Caco-2 (cell line): Measurements from ENCODE around the gene SORL1. TPM values are rescaled to one million over a fixed set of nuclear protein-coding genes. Genes with fewer than 3 reads are reported as not detected.

Experiments
- BruUV-seq: library from RNA; stranded (reverse); fragments of 400-500 nt; replicated peaks from 2 replicates; lab custom pipeline; 2021; lab: Mats Ljungman, UMichigan
- CTCF ChIA-PET: fragments of 300-600 bp; sonication (Branson Sonifier 250); formaldehyde crosslinking; loops from one replicate; lab custom pipeline; 2022; ENCODE audit warnings: antibody characterized with exemption; lab: Charles Lee
- POLR2A ChIA-PET: fragments of 300-600 bp; sonication (Branson Sonifier 250); formaldehyde crosslinking; loops from one replicate; lab custom pipeline; 2022; ENCODE audit warnings: antibody characterized with exemption; lab: Charles Lee
- DNase-seq, 2 experiments: peaks; one replicate each; pipeline versions ENCODE4 v3.0.0 to v3.0.0-alpha.2; 2020 to 2022
- H3K27me3 ChIP-seq: replicated peaks from 2 replicates; pipeline ENCODE4 v1.6.0; 2011; ENCODE audit warnings: low read length; ENCODE audit not compliant: control insufficient read depth, insufficient read depth
- H3K36me3 ChIP-seq: 2 replicates; pipeline ENCODE4 v1.5.1; 2011; ENCODE audit warnings: low read length; ENCODE audit not compliant: control insufficient read depth, insufficient read depth
- H3K4me1 ChIP-seq: fragments of 250-450 bp; sonication (Bioruptor Pico); 2 replicates; pipeline ENCODE4 v1.5.1; 2020; ENCODE audit warnings: mild to moderate bottlenecking
- H3K4me3 ChIP-seq: 2 replicates; pipeline ENCODE4 v1.5.1; 2011; ENCODE audit warnings: low read depth, mild to moderate bottlenecking, control low read depth, low read length
- H3K9me3 ChIP-seq: fragments of 250-450 bp; sonication (Bioruptor Pico); 2 replicates; pipeline ENCODE4 v1.5.1; 2020; ENCODE audit warnings: mild to moderate bottlenecking, moderate library complexity
- H3K27ac Mint-ChIP-seq: one replicate; pipeline ENCODE4 v1.8.0; 2022; ENCODE audit warnings: mixed read lengths; ENCODE audit not compliant: unreplicated experiment
- H3K27me3 Mint-ChIP-seq: one replicate; pipeline ENCODE4 v1.8.0; 2022; ENCODE audit warnings: mixed read lengths; ENCODE audit not compliant: insufficient read depth, unreplicated experiment
- H3K36me3 Mint-ChIP-seq: one replicate; pipeline ENCODE4 v1.8.0; 2022; ENCODE audit warnings: mild to moderate bottlenecking, mixed read lengths; ENCODE audit not compliant: insufficient read depth, unreplicated experiment
- H3K4me1 Mint-ChIP-seq: one replicate; pipeline ENCODE4 v1.8.0; 2022; ENCODE audit warnings: low read depth, mixed read lengths; ENCODE audit not compliant: unreplicated experiment
- H3K4me3 Mint-ChIP-seq: one replicate; pipeline ENCODE4 v1.8.0; 2022; ENCODE audit warnings: mild to moderate bottlenecking, moderate library complexity, mixed read lengths; ENCODE audit not compliant: unreplicated experiment
- H3K9me3 Mint-ChIP-seq: one replicate; pipeline ENCODE4 v1.8.0; 2022; ENCODE audit warnings: mixed read lengths; ENCODE audit not compliant: unreplicated experiment
- CTCF ChIP-seq, 2 experiments: fragments of 200-600 bp in 1 of 2; IDR thresholded peaks; 1 replicate in 1 of 2; 2 replicates in 1 of 2; pipeline versions ENCODE4 v1.5.1 to v1.8.0; 2011 to 2022; ENCODE audit warnings: antibody characterized with exemption in 1 of 2, control low read depth in 1 of 2, inconsistent platforms in 1 of 2, low read depth in 1 of 2, low read length in 1 of 2, mild to moderate bottlenecking in 1 of 2, moderate library complexity in 1 of 2; ENCODE audit not compliant: insufficient read depth in 1 of 2, severe bottlenecking in 1 of 2, unreplicated experiment in 1 of 2
- intact Hi-C: fragments of 100-400 bp; cut with micrococcal nuclease; formaldehyde crosslinking; loops from one replicate; pipeline ENCODE4 v1.10.0; 2022; ENCODE audit not compliant: unreplicated experiment
- total RNA-seq: library from RNA; stranded (reverse); gene quantifications from 2 replicates; pipeline ENCODE4 v1.2.3, GENCODE V29; 2022

The SORL1 gene
- total RNA-seq, 1 experiment from 2014 or later: 26.3 TPM

GRCh38 chr11:121643479-121644186 lies 191.5 kb downstream of the SORL1 start:
- no peaks in the 10 kb centered on the region for H3K36me3 Mint-ChIP-seq
- Histone ChIP-seq H3K4me1 (no peaks in the 10 kb centered on the region), H3K4me3 (no peak overlapping the region), H3K9me3 (no peaks in the 10 kb centered on the region), H3K36me3 (no peaks in the 10 kb centered on the region), H3K27me3 (no peaks in the 10 kb centered on the region; the same call in 1 of the 2 replicates)
- TF ChIP-seq CTCF (IDR thresholded peaks at IDR 0.05; ENCODE audit: insufficient read depth in 1 of 2, low read depth in 1 of 2, low read length in 1 of 2, severe bottlenecking in 1 of 2, unreplicated experiment in 1 of 2): no peak
- CTCF ChIA-PET: interaction anchor here (1.1 kb wide), 1 partner anchor 8 kb away, joined by 3 read pairs; no protein-coding TSS in a partner anchor
- H3K9me3 Mint-ChIP-seq: no peaks in the 10 kb centered on the region
- H3K4me1 Mint-ChIP-seq: peaks cover 5% of the 10 kb centered on the region
- no peak for DNase-seq
- no peak overlapping the region for H3K27ac Mint-ChIP-seq
- no TSS peak for BruUV-seq
- intact Hi-C loops: no loop called here
- H3K27me3 Mint-ChIP-seq: peaks cover 25% of the 10 kb centered on the region
- no peak overlapping the region for H3K4me3 Mint-ChIP-seq
- POLR2A ChIA-PET: no interaction called here

GRCh38 chr11:121644187-121644512 lies 192.0 kb downstream of the SORL1 start:
- H3K27me3 Mint-ChIP-seq: peaks cover 25% of the 10 kb centered on the region
- POLR2A ChIA-PET: no interaction called here
- no TSS peak for BruUV-seq
- H3K4me1 Mint-ChIP-seq: peaks cover 5% of the 10 kb centered on the region
- CTCF ChIA-PET: interaction anchor here (1.1 kb wide), 1 partner anchor 8 kb away, joined by 3 read pairs; no protein-coding TSS in a partner anchor
- H3K27me3 ChIP-seq: no peaks in the 10 kb centered on the region; the same call in 1 of the 2 replicates
- no peak overlapping the region for H3K4me3 Mint-ChIP-seq
- no peaks in the 10 kb centered on the region for H3K36me3 ChIP-seq
- TF ChIP-seq CTCF (IDR thresholded peaks at IDR 0.05; ENCODE audit: insufficient read depth in 1 of 2, low read depth in 1 of 2, low read length in 1 of 2, severe bottlenecking in 1 of 2, unreplicated experiment in 1 of 2): no peak
- no peak overlapping the region for H3K4me3 ChIP-seq
- H3K36me3 Mint-ChIP-seq: no peaks in the 10 kb centered on the region
- H3K9me3 ChIP-seq: no peaks in the 10 kb centered on the region
- H3K27ac Mint-ChIP-seq: no peak overlapping the region
- no peak for DNase-seq
- no peaks in the 10 kb centered on the region for H3K4me1 ChIP-seq
- H3K9me3 Mint-ChIP-seq: no peaks in the 10 kb centered on the region
- intact Hi-C loops: no loop called here

GRCh38 chr11:121645001-121645400 lies 192.9 kb downstream of the SORL1 start:
- ChIA-PET POLR2A (no interaction called here), CTCF (interaction anchor here (0.9 kb wide), 1 partner anchor 10 kb away, joined by 3 read pairs; no protein-coding TSS in a partner anchor)
- no peaks in the 10 kb centered on the region for H3K9me3 Mint-ChIP-seq
- H3K27me3 Mint-ChIP-seq: peaks cover 27% of the 10 kb centered on the region
- TF ChIP-seq CTCF (IDR thresholded peaks at IDR 0.05; ENCODE audit: insufficient read depth in 1 of 2, low read depth in 1 of 2, low read length in 1 of 2, severe bottlenecking in 1 of 2, unreplicated experiment in 1 of 2): no peak
- no peak overlapping the region for H3K27ac Mint-ChIP-seq
- Histone ChIP-seq H3K36me3 (no peaks in the 10 kb centered on the region), H3K9me3 (no peaks in the 10 kb centered on the region), H3K27me3 (no peaks in the 10 kb centered on the region; the same call in 1 of the 2 replicates), H3K4me3 (no peak overlapping the region), H3K4me1 (no peaks in the 10 kb centered on the region)
- intact Hi-C loops: no loop called here
- no TSS peak for BruUV-seq
- no peak overlapping the region for H3K4me3 Mint-ChIP-seq
- DNase-seq: no peak
- peaks cover 10% of the 10 kb centered on the region for H3K4me1 Mint-ChIP-seq
- no peaks in the 10 kb centered on the region for H3K36me3 Mint-ChIP-seq
